HepG2 (cell line): ENCODE results near the gene P2RX3. TPM values are rescaled to one million over a fixed set of nuclear protein-coding genes. Genes with fewer than 3 reads are reported as not detected.
A peak's percentile ranks its signal among the peaks of the same experiment; 100 is the strongest.

ENCODE experiments used
- DNMT1 ChIP-seq: sonication (generic); formaldehyde crosslinking; IDR thresholded peaks from 2 replicates; pipeline ENCODE4 v1.5.1; 2020; ENCODE audit warnings: mild to moderate bottlenecking, missing genetic modification reagents
- HOMEZ ChIP-seq: IDR thresholded peaks from 2 replicates; pipeline ENCODE4 v1.6.1; 2016; ENCODE audit warnings: low read depth
- ISL2 ChIP-seq: sonication (generic); formaldehyde crosslinking; IDR thresholded peaks from 2 replicates; pipeline ENCODE4 v1.5.0; 2020; ENCODE audit warnings: missing genetic modification reagents
- KAT8 ChIP-seq: IDR thresholded peaks from 2 replicates; pipeline ENCODE4 v1.6.1; 2016; ENCODE audit warnings: missing genetic modification reagents, missing compliant biosample characterization
- KLF13 ChIP-seq: sonication (generic); formaldehyde crosslinking; IDR thresholded peaks from 2 replicates; pipeline ENCODE4 v1.4.0; 2020; ENCODE audit warnings: mild to moderate bottlenecking, missing genetic modification reagents
- MAFK ChIP-seq, 2 experiments: IDR thresholded peaks in 1 of 2; conservative IDR thresholded peaks in 1 of 2; 2 replicates each; pipeline ENCODE4 v1.6.1; 2011; ENCODE audit warnings: improper control_type of control experiment in 2 of 2, low read length in 2 of 2
- MYNN ChIP-seq: sonication (generic); formaldehyde crosslinking; IDR thresholded peaks from 2 replicates; pipeline ENCODE4 v1.4.0; 2020; ENCODE audit warnings: mild to moderate bottlenecking, low read depth, missing genetic modification reagents
- RFXAP ChIP-seq: sonication (generic); formaldehyde crosslinking; IDR thresholded peaks from 2 replicates; pipeline ENCODE4 v1.4.0; 2020; ENCODE audit warnings: missing genetic modification reagents, borderline replicate concordance
- SMARCE1 ChIP-seq: fragments of 450-650 bp; IDR thresholded peaks from 2 replicates; pipeline ENCODE4 v1.6.1; 2017; ENCODE audit warnings: borderline replicate concordance
- ZBTB46 ChIP-seq: sonication (generic); formaldehyde crosslinking; IDR thresholded peaks from 2 replicates; pipeline ENCODE4 v1.4.0; 2020; ENCODE audit warnings: mild to moderate bottlenecking, missing genetic modification reagents, borderline replicate concordance
- ZNF367 ChIP-seq: sonication (generic); formaldehyde crosslinking; IDR thresholded peaks from 2 replicates; pipeline ENCODE4 v1.4.0; 2020; ENCODE audit warnings: missing genetic modification reagents, borderline replicate concordance
- ZNF484 ChIP-seq: sonication (generic); formaldehyde crosslinking; IDR thresholded peaks from 2 replicates; pipeline ENCODE4 v1.5.1; 2020; ENCODE audit warnings: mild to moderate bottlenecking, low read depth, missing genetic modification reagents, borderline replicate concordance
- ZNF557 ChIP-seq: sonication (generic); formaldehyde crosslinking; IDR thresholded peaks from 2 replicates; pipeline ENCODE4 v1.4.0; 2020; ENCODE audit warnings: missing genetic modification reagents
- ZNF570 ChIP-seq: sonication (generic); formaldehyde crosslinking; IDR thresholded peaks from 2 replicates; pipeline ENCODE4 v1.4.0; 2020; ENCODE audit warnings: mild to moderate bottlenecking, missing genetic modification reagents, borderline replicate concordance
- ZNF577 ChIP-seq: sonication (generic); formaldehyde crosslinking; IDR thresholded peaks from 2 replicates; pipeline ENCODE4 v1.4.0; 2020; ENCODE audit warnings: mild to moderate bottlenecking, low read depth, missing genetic modification reagents, borderline replicate concordance
- ZNF589 ChIP-seq: sonication (generic); formaldehyde crosslinking; conservative IDR thresholded peaks from 2 replicates; pipeline ENCODE4 v1.8.0; 2022; ENCODE audit warnings: mild to moderate bottlenecking, moderate library complexity, missing genetic modification reagents
- ZNF75D ChIP-seq: sonication (generic); formaldehyde crosslinking; IDR thresholded peaks from 2 replicates; pipeline ENCODE4 v1.8.1; 2023; ENCODE audit warnings: missing genetic modification reagents, mild to moderate bottlenecking, borderline replicate concordance
- ZSCAN12 ChIP-seq: sonication (generic); formaldehyde crosslinking; IDR thresholded peaks from 2 replicates; pipeline ENCODE4 v1.9.0; 2021; ENCODE audit warnings: mild to moderate bottlenecking, missing genetic modification reagents
- ZSCAN25 ChIP-seq: sonication (generic); formaldehyde crosslinking; IDR thresholded peaks from 2 replicates; pipeline ENCODE4 v1.8.0; 2022; ENCODE audit warnings: mild to moderate bottlenecking, missing genetic modification reagents
- ZSCAN31 ChIP-seq: sonication (generic); formaldehyde crosslinking; IDR thresholded peaks from 2 replicates; pipeline ENCODE4 v1.5.0; 2020; ENCODE audit warnings: low read depth, mild to moderate bottlenecking, missing genetic modification reagents
- polyA plus RNA-seq, 8 experiments: library from polyadenylated mRNA; depleted of rRNA in 3 of 8; stranded (reverse) in 7 of 8; unstranded in 1 of 8; fragments of >200 nt; fragmentation: Illumina TruSeq in 4 of 8; extraction: Trizol in 4 of 8; gene quantifications; 2 replicates each; pipeline versions ENCODE4 v1.2.1 to v1.2.3, GENCODE V29; 2011 to 2016; ENCODE audit warnings: low read depth in 4 of 8, missing spikeins in 1 of 8, mixed read lengths in 1 of 8; ENCODE audit not compliant: insufficient read depth in 1 of 8
- total RNA-seq, 5 experiments: library from RNA; depleted of rRNA; stranded (reverse); fragments of >200 nt; fragmentation: Illumina TruSeq; extraction: Trizol; gene quantifications; 2 replicates each; pipeline ENCODE4 v1.2.3, GENCODE V29; 2016; ENCODE audit warnings: low read depth in 1 of 5
- TF ChIP-seq, protein P1 (sequence below): sonication (generic); formaldehyde crosslinking; IDR thresholded peaks from 2 replicates; pipeline ENCODE4 v1.8.0; 2022; ENCODE audit warnings: missing genetic modification reagents, mild to moderate bottlenecking, inconsistent platforms, borderline replicate concordance
- TF ChIP-seq, protein P2 (sequence below): sonication (generic); formaldehyde crosslinking; conservative IDR thresholded peaks from 2 replicates; pipeline ENCODE4 v1.8.1; 2023; ENCODE audit warnings: missing genetic modification reagents
- TF ChIP-seq, protein P3 (sequence below): sonication (generic); formaldehyde crosslinking; IDR thresholded peaks from 2 replicates; pipeline ENCODE4 v1.4.0; 2020; ENCODE audit warnings: missing genetic modification reagents

Gene P2RX3
- total and polyA plus RNA-seq, 2 of the 13 experiments (the other 11 are each of a cell fraction or from before 2014, with no cell fraction given): 0.08 TPM; not detected in 1

- TF ChIP-seq, protein P1, sequence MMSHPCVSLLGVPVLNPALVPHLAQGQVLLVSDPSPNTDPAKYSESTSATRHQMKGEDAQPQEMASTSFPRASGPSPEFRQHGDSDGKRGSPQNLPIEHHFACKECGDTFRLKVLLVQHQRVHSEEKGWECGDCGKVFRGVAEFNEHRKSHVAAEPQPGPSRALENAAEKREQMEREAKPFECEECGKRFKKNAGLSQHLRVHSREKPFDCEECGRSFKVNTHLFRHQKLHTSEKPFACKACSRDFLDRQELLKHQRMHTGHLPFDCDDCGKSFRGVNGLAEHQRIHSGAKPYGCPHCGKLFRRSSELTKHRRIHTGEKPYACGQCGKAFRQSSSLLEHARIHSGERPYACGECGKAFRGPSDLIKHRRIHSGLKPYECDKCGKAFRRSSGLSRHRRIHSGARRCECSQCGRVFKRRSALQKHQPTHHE (CRISPR knock-in tag): no peak
- TF ChIP-seq MYNN (CRISPR knock-in tag) (no peak), ZNF577 (CRISPR knock-in tag) (no peak), ISL2 (CRISPR knock-in tag) (0 out of 2 replicates have a peak, but pooled peaks have one; percentile 25), ZNF589 (no peak), ZNF484 (CRISPR knock-in tag) (no peak), ZNF557 (CRISPR knock-in tag) (no peak), HOMEZ (CRISPR knock-in tag) (0 out of 2 replicates have a peak, but pooled peaks have one; percentile 43), MAFK (conservative IDR thresholded peaks at IDR 0.05 in 1 of 2, IDR thresholded peaks at IDR 0.05 in 1 of 2; ENCODE audit: low read length in 2 of 2) (no peak), ZNF75D (CRISPR knock-in tag) (no peak), ZNF570 (CRISPR knock-in tag) (no peak), ZBTB46 (CRISPR knock-in tag) (no peak), ZSCAN31 (CRISPR knock-in tag) (no peak), ZSCAN12 (no peak), ZNF367 (no peak), SMARCE1 (no peak), DNMT1 (CRISPR knock-in tag) (no peak), ZSCAN25 (CRISPR knock-in tag) (no peak), KLF13 (CRISPR knock-in tag) (no peak), KAT8 (CRISPR knock-in tag) (peak; percentile 64), RFXAP (CRISPR knock-in tag) (no peak)
- TF ChIP-seq, protein P2, sequence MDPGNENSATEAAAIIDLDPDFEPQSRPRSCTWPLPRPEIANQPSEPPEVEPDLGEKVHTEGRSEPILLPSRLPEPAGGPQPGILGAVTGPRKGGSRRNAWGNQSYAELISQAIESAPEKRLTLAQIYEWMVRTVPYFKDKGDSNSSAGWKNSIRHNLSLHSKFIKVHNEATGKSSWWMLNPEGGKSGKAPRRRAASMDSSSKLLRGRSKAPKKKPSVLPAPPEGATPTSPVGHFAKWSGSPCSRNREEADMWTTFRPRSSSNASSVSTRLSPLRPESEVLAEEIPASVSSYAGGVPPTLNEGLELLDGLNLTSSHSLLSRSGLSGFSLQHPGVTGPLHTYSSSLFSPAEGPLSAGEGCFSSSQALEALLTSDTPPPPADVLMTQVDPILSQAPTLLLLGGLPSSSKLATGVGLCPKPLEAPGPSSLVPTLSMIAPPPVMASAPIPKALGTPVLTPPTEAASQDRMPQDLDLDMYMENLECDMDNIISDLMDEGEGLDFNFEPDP (CRISPR knock-in tag): no peak
- TF ChIP-seq, protein P3, sequence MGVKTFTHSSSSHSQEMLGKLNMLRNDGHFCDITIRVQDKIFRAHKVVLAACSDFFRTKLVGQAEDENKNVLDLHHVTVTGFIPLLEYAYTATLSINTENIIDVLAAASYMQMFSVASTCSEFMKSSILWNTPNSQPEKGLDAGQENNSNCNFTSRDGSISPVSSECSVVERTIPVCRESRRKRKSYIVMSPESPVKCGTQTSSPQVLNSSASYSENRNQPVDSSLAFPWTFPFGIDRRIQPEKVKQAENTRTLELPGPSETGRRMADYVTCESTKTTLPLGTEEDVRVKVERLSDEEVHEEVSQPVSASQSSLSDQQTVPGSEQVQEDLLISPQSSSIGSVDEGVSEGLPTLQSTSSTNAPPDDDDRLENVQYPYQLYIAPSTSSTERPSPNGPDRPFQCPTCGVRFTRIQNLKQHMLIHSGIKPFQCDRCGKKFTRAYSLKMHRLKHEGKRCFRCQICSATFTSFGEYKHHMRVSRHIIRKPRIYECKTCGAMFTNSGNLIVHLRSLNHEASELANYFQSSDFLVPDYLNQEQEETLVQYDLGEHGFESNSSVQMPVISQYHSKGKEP (CRISPR knock-in tag): no peak
These were observed 61.9 kb downstream of the P2RX3 start (continued) for GRCh38 chr11:57399972-57400578.
